Mesenchymal stem cell (in vitro differentiated cells and primary cell): ENCODE results near the gene GSTA4.

ENCODE experiments used
- DNase-seq: peaks from one replicate; pipeline ENCODE4 v3.0.0-alpha.2; 2013
- H2AFZ ChIP-seq: one replicate; pipeline ENCODE4 v1.6.1; 2013; ENCODE audit warnings: low read depth, mild to moderate bottlenecking, control low read depth, inconsistent platforms, low read length, moderate library complexity
- H2AK5ac ChIP-seq: 2 replicates; pipeline ENCODE4 v1.6.1; 2013; ENCODE audit warnings: low read length, moderate library complexity, mild to moderate bottlenecking, inconsistent platforms; ENCODE audit not compliant: severe bottlenecking
- H2BK120ac ChIP-seq: one replicate; pipeline ENCODE4 v1.6.1; 2013; ENCODE audit warnings: low read depth, mild to moderate bottlenecking, inconsistent platforms, low read length, moderate library complexity
- H2BK12ac ChIP-seq, 2 experiments: one replicate each; pipeline ENCODE4 v1.6.1; 2013; ENCODE audit warnings: inconsistent platforms in 2 of 2, low read length in 2 of 2, mild to moderate bottlenecking in 2 of 2, moderate library complexity in 2 of 2, control low read depth in 1 of 2
- H2BK15ac ChIP-seq: one replicate; pipeline ENCODE4 v1.6.1; 2013; ENCODE audit warnings: mild to moderate bottlenecking, low read depth, inconsistent platforms; ENCODE audit not compliant: poor library complexity, severe bottlenecking
- H2BK5ac ChIP-seq: 2 replicates; pipeline ENCODE4 v1.6.1; 2013; ENCODE audit warnings: low read depth, mild to moderate bottlenecking, low read length, control low read depth, inconsistent platforms; ENCODE audit not compliant: poor library complexity, severe bottlenecking
- H3K14ac ChIP-seq, 2 experiments: one replicate each; pipeline ENCODE4 v1.6.1; 2013; ENCODE audit warnings: inconsistent platforms in 2 of 2, low read length in 2 of 2, control low read depth in 1 of 2, mild to moderate bottlenecking in 1 of 2, moderate library complexity in 1 of 2
- H3K18ac ChIP-seq, 2 experiments: one replicate each; pipeline ENCODE4 v1.6.1; 2013; ENCODE audit warnings: inconsistent platforms in 2 of 2, low read length in 2 of 2, control low read depth in 1 of 2, low read depth in 1 of 2, mild to moderate bottlenecking in 1 of 2
- H3K23ac ChIP-seq, 2 experiments: one replicate each; pipeline ENCODE4 v1.6.1; 2013; ENCODE audit warnings: inconsistent platforms in 2 of 2, low read length in 2 of 2, mild to moderate bottlenecking in 2 of 2, moderate library complexity in 2 of 2, control low read depth in 1 of 2
- H3K27ac ChIP-seq: 2 replicates; pipeline ENCODE4 v1.5.1; 2013; ENCODE audit warnings: mild to moderate bottlenecking, moderate library complexity, low read length, control low read depth, inconsistent platforms; ENCODE audit not compliant: poor library complexity, severe bottlenecking
- H3K27me3 ChIP-seq, 2 experiments: 2 replicates each; pipeline versions ENCODE4 v1.6.1 to v1.7.0; 2013; ENCODE audit warnings: low read length in 2 of 2, mild to moderate bottlenecking in 2 of 2, moderate library complexity in 2 of 2, control low read depth in 1 of 2, inconsistent platforms in 1 of 2; ENCODE audit not compliant: control insufficient read depth in 1 of 2, insufficient read depth in 1 of 2
- H3K36me3 ChIP-seq, 2 experiments: 2 replicates each; pipeline versions ENCODE4 v1.6.1 to v1.7.0; 2013; ENCODE audit warnings: low read length in 2 of 2, control low read depth in 1 of 2, inconsistent platforms in 1 of 2, low read depth in 1 of 2, mild to moderate bottlenecking in 1 of 2; ENCODE audit not compliant: insufficient read depth in 2 of 2, control insufficient read depth in 1 of 2
- H3K4ac ChIP-seq, 2 experiments: one replicate each; pipeline ENCODE4 v1.6.1; 2013; ENCODE audit warnings: inconsistent platforms in 2 of 2, low read length in 2 of 2, mild to moderate bottlenecking in 2 of 2, moderate library complexity in 2 of 2, control low read depth in 1 of 2, low read depth in 1 of 2
- H3K4me1 ChIP-seq: 2 replicates; pipeline ENCODE4 v1.6.1; 2013; ENCODE audit warnings: low read depth, low read length, control low read depth; ENCODE audit not compliant: control insufficient read depth, insufficient read depth
- H3K4me2 ChIP-seq: 2 replicates; pipeline ENCODE4 v1.6.1; 2013; ENCODE audit warnings: low read length, mild to moderate bottlenecking, inconsistent platforms; ENCODE audit not compliant: poor library complexity, severe bottlenecking
- H3K4me3 ChIP-seq, 2 experiments: 2 replicates each; pipeline versions ENCODE4 v1.5.1 to v1.7.0; 2013; ENCODE audit warnings: low read length in 2 of 2, mild to moderate bottlenecking in 2 of 2, control low read depth in 1 of 2, low read depth in 1 of 2; ENCODE audit not compliant: insufficient read depth in 1 of 2
- H3K79me1 ChIP-seq: replicated peaks from 2 replicates; pipeline ENCODE4 v1.6.1; 2013; ENCODE audit warnings: mild to moderate bottlenecking, control low read depth, low read length, inconsistent platforms; ENCODE audit not compliant: poor library complexity, severe bottlenecking
- H3K9ac ChIP-seq: 2 replicates; pipeline ENCODE4 v1.7.0; 2013; ENCODE audit warnings: mild to moderate bottlenecking, low read length, moderate library complexity
- H3K9me3 ChIP-seq: 2 replicates; pipeline ENCODE4 v1.7.0; 2013; ENCODE audit warnings: mild to moderate bottlenecking, low read length; ENCODE audit not compliant: control insufficient read depth
- H4K8ac ChIP-seq: one replicate; pipeline ENCODE4 v1.6.1; 2013; ENCODE audit warnings: inconsistent platforms, mild to moderate bottlenecking, low read length, moderate library complexity
- H4K91ac ChIP-seq: one replicate; pipeline ENCODE4 v1.6.1; 2013; ENCODE audit warnings: mild to moderate bottlenecking, low read length, inconsistent platforms
- WGBS: methylation state at CpG from one replicate; pipeline ENCODE4 v1.1.7; 2013; ENCODE audit warnings: mixed read lengths; 5-methylcytosine and 5-hydroxymethylcytosine counted together

GSTA4 gene

GRCh38 chr6:53026526-53026925, 31.4 kb upstream of the GSTA4 start:
- Histone ChIP-seq H2AFZ (no peak overlapping the region), H2BK120ac (no peak overlapping the region), H3K27ac (no peak overlapping the region), H2BK15ac (no peak overlapping the region), H3K18ac (no peak overlapping the region), H3K79me1 (no peaks in the 10 kb centered on the region), H3K9ac (no peak overlapping the region), H3K4me1 (no peaks in the 10 kb centered on the region), H3K4me3 (no peak overlapping the region), H3K9me3 (no peaks in the 10 kb centered on the region), H4K8ac (no peak overlapping the region), H3K4me2 (no peak overlapping the region), H3K4ac (no peak overlapping the region), H3K14ac (no peak overlapping the region), H3K27me3 (no peaks in the 10 kb centered on the region), H3K36me3 (peaks cover 0 to 67% of the 10 kb centered on the region in 2 experiments), H2BK5ac (no peak overlapping the region), H3K23ac (no peak overlapping the region), H4K91ac (no peak overlapping the region), H2AK5ac (no peak overlapping the region), H2BK12ac (no peak overlapping the region)
- 97% methylated on average over 3 of the region's 3 CpGs for WGBS
- no peak for DNase-seq

GRCh38 chr6:53023323-53023722, 28.2 kb upstream of the GSTA4 start:
- no peaks in the 10 kb centered on the region for H3K9me3 ChIP-seq
- H3K79me1 ChIP-seq = no peaks in the 10 kb centered on the region
- no peak overlapping the region for H3K18ac ChIP-seq
- no peak overlapping the region for H3K4me3 ChIP-seq
- 100% methylated on average over 1 of the region's 1 CpG for WGBS
- no peak overlapping the region for H2AFZ ChIP-seq
- no peak for DNase-seq
- no peak overlapping the region for H2BK12ac ChIP-seq
- no peaks in the 10 kb centered on the region for H3K27me3 ChIP-seq
- H3K14ac ChIP-seq = no peak overlapping the region
- H2BK120ac ChIP-seq = no peak overlapping the region
- no peak overlapping the region for H3K9ac ChIP-seq
- H3K4me1 ChIP-seq = no peaks in the 10 kb centered on the region
- H3K36me3 ChIP-seq = peaks cover under 1 to 42% of the 10 kb centered on the region in 2 experiments
- no peak overlapping the region for H4K91ac ChIP-seq
- no peak overlapping the region for H3K4ac ChIP-seq
- no peak overlapping the region for H3K4me2 ChIP-seq
- no peak overlapping the region for H3K27ac ChIP-seq
- no peak overlapping the region for H3K23ac ChIP-seq
- H2BK15ac ChIP-seq = no peak overlapping the region
- no peak overlapping the region for H4K8ac ChIP-seq
- H2BK5ac ChIP-seq = no peak overlapping the region
- H2AK5ac ChIP-seq = no peak overlapping the region

- no peaks in the 10 kb centered on the region for H3K79me1 ChIP-seq
- no peak overlapping the region for H2BK5ac ChIP-seq
- H2BK12ac ChIP-seq = no peak overlapping the region
- H3K23ac ChIP-seq = no peak overlapping the region
- H2AFZ ChIP-seq = no peak overlapping the region
- H2BK15ac ChIP-seq = no peak overlapping the region
- H3K9me3 ChIP-seq = no peaks in the 10 kb centered on the region
- H3K27ac ChIP-seq = no peak overlapping the region
- H3K4me1 ChIP-seq = no peaks in the 10 kb centered on the region
- H2BK120ac ChIP-seq = no peak overlapping the region
- H3K14ac ChIP-seq = no peak overlapping the region
- WGBS = 71% methylated on average over 2 of the region's 3 CpGs
- no peak overlapping the region for H3K18ac ChIP-seq
- H3K36me3 ChIP-seq = peaks cover 6 to 48% of the 10 kb centered on the region in 2 experiments
- no peak overlapping the region for H3K4me3 ChIP-seq
- H4K91ac ChIP-seq = no peak overlapping the region
- H3K9ac ChIP-seq = no peak overlapping the region
- no peak overlapping the region for H3K4me2 ChIP-seq
- no peak overlapping the region for H3K4ac ChIP-seq
- H2AK5ac ChIP-seq = no peak overlapping the region
- DNase-seq = no peak
- H3K27me3 ChIP-seq = no peaks in the 10 kb centered on the region
- no peak overlapping the region for H4K8ac ChIP-seq
These were observed 25.1 kb upstream of the GSTA4 start for GRCh38 chr6:53020005-53020744.

- Histone ChIP-seq H3K14ac (no peak overlapping the region), H2BK120ac (no peak overlapping the region), H4K8ac (no peak overlapping the region), H3K27ac (no peak overlapping the region), H3K79me1 (no peaks in the 10 kb centered on the region), H3K4me1 (peaks cover 3% of the 10 kb centered on the region), H2BK15ac (no peak overlapping the region), H3K36me3 (peaks cover 9 to 46% of the 10 kb centered on the region in 2 experiments), H4K91ac (no peak overlapping the region), H3K18ac (no peak overlapping the region), H2AFZ (no peak overlapping the region), H3K4me2 (no peak overlapping the region), H3K9me3 (no peaks in the 10 kb centered on the region), H2AK5ac (no peak overlapping the region), H3K9ac (no peak overlapping the region), H3K4me3 (no peak overlapping the region), H2BK5ac (no peak overlapping the region), H3K4ac (no peak overlapping the region), H2BK12ac (no peak overlapping the region), H3K27me3 (no peaks in the 10 kb centered on the region), H3K23ac (no peak overlapping the region)
- 100% methylated on average over 1 of the region's 2 CpGs for WGBS
- DNase-seq = no peak
These were observed 23.4 kb upstream of the GSTA4 start for GRCh38 chr6:53018446-53018845.
